ENCODE measurements around the gene NOP9. TPM values are rescaled to one million over a fixed set of nuclear protein-coding genes. Genes with fewer than 3 reads are reported as not detected.

NOP9 gene
- total and polyA plus RNA-seq, 7 donors, result 11.4 to 38.8 (median 36.7) TPM

DNA sequence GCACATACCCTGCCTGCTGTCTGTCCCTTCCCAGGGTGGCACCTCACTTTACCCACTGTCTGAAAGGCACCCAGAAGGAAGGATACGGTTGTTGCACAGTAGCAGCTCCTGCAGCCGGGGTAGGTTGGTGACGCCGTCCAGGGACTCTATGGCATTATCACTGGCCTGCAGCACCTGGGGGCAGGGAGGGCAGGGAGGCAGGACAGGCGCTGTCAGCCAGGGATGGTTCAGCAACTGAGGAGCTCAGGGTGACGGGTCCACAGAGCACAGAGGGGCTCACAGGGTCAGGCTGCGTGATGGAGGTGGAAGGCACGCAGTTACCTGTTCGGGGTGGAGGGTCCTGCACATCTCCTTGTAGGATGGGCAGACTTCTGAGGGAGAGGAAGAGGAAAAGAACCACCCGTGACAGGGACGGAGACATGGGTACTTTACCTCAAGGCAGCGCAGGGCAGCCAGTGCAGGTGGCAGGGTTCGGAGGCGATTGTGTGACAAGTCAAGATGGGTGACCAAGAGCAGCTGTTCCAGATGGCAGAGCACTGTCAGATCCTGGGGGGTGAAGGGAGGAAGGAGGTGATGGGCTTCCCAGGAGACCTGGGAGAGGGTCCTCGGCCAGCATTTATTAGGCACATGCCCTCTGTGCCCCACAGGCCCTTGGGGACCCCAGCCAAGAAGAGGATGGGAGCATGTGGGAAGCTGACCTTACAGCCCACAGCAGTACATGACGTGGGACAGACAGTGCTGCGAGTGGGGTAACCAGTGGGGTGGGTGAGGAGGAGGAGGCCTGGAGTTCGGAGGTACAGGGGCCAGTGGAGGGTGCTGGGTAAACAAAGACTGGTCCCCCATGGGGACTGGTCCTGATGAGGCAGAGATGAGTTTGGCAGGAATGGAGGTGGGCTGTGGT is 33.1 kb upstream of the NOP9 start:
- H3K4me1 ChIP-seq, result no peaks in the 10 kb centered on the region
- H3K9me3 ChIP-seq, result no peaks in the 10 kb centered on the region
- 84 to 87% (median 85%) methylated on average over 18 of the region's 18 CpGs for WGBS, 3 donors
- H3K27me3 ChIP-seq (ENCODE audit: insufficient read depth in 3 of 3, low read length in 2 of 3), result no peaks in the 10 kb centered on the region
- DNase-seq (no peak), ATAC-seq (no peak)
- intact Hi-C loops (cut with DNase I), result no loop called here
- H3K27ac ChIP-seq, result no peak overlapping the region
- H3K36me3 ChIP-seq (ENCODE audit: insufficient read depth in 1 of 2, low read depth in 1 of 2), result peaks cover 8 to 47% of the 10 kb centered on the region in 2 donors
- TF ChIP-seq, protein P1, sequence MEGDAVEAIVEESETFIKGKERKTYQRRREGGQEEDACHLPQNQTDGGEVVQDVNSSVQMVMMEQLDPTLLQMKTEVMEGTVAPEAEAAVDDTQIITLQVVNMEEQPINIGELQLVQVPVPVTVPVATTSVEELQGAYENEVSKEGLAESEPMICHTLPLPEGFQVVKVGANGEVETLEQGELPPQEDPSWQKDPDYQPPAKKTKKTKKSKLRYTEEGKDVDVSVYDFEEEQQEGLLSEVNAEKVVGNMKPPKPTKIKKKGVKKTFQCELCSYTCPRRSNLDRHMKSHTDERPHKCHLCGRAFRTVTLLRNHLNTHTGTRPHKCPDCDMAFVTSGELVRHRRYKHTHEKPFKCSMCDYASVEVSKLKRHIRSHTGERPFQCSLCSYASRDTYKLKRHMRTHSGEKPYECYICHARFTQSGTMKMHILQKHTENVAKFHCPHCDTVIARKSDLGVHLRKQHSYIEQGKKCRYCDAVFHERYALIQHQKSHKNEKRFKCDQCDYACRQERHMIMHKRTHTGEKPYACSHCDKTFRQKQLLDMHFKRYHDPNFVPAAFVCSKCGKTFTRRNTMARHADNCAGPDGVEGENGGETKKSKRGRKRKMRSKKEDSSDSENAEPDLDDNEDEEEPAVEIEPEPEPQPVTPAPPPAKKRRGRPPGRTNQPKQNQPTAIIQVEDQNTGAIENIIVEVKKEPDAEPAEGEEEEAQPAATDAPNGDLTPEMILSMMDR (IDR thresholded peaks at IDR 0.05), result no peak
- H3K4me3 ChIP-seq, result no peak overlapping the region

- no peak overlapping the region for H3K27ac ChIP-seq
- intact Hi-C loops (cut with DNase I), result no loop called here
- no peaks in the 10 kb centered on the region for H3K9me3 ChIP-seq
- no peak for DNase-seq
- H3K36me3 ChIP-seq (ENCODE audit: insufficient read depth in 1 of 2, low read depth in 1 of 2), result peaks cover 8 to 47% of the 10 kb centered on the region in 2 donors
- WGBS, 3 donors, result 90 to 92% (median 91%) methylated on average over 9 of the region's 9 CpGs
- no peaks in the 10 kb centered on the region for H3K4me1 ChIP-seq
- no peak overlapping the region for H3K4me3 ChIP-seq
- no peak for ATAC-seq
- H3K27me3 ChIP-seq (ENCODE audit: insufficient read depth in 3 of 3, low read length in 2 of 3), result no peaks in the 10 kb centered on the region
- TF ChIP-seq, protein P1 (IDR thresholded peaks at IDR 0.05), result no peak
Measured at GRCh38 chr14:24267516-24267915, 32.1 kb upstream of the NOP9 start.

GRCh38 chr14:24268225-24268624 is 31.4 kb upstream of the NOP9 start:
- no peak overlapping the region for H3K27ac ChIP-seq
- 85 to 93% (median 93%) methylated on average over 9 of the region's 9 CpGs for WGBS, 3 donors
- no peaks in the 10 kb centered on the region for H3K9me3 ChIP-seq
- DNase-seq, result no peak
- peaks cover 8 to 47% of the 10 kb centered on the region in 2 donors for H3K36me3 ChIP-seq (ENCODE audit: insufficient read depth in 1 of 2, low read depth in 1 of 2)
- TF ChIP-seq, protein P1 (IDR thresholded peaks at IDR 0.05), result no peak
- H3K4me1 ChIP-seq, result no peaks in the 10 kb centered on the region
- intact Hi-C loops (cut with DNase I), result no loop called here
- ATAC-seq, result no peak
- no peaks in the 10 kb centered on the region for H3K27me3 ChIP-seq (ENCODE audit: insufficient read depth in 3 of 3, low read length in 2 of 3)
- no peak overlapping the region for H3K4me3 ChIP-seq

DNA sequence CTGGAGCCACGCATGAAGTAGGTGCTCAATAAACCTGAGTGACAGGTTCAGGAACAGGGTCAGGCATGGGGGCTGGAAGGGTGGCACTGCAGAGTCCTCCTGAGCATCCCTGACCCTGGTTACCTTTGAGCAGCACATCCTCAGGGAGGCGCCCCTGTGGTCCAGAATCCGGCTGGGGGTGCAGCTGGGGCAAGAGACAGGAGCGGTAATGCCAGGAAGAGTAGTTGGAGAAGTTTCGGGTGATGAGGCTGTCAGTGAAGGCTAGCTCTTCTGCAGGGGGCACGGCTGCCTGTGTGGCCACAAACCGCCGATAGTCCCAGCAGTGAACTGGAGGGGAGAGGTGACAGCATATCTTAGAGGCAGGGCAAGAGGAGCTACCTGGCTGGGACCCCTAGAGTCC is 30.3 kb upstream of the NOP9 start:
- H3K27ac ChIP-seq, result no peak overlapping the region
- DNase-seq (no peak), ATAC-seq (no peak)
- H3K27me3 ChIP-seq (ENCODE audit: insufficient read depth in 3 of 3, low read length in 2 of 3), result no peaks in the 10 kb centered on the region
- intact Hi-C loops (cut with DNase I), result no loop called here
- no peaks in the 10 kb centered on the region for H3K9me3 ChIP-seq
- H3K4me3 ChIP-seq, result no peak overlapping the region
- no peaks in the 10 kb centered on the region for H3K4me1 ChIP-seq
- TF ChIP-seq, protein P1 (IDR thresholded peaks at IDR 0.05), result no peak
- WGBS, 3 donors, result 89 to 94% (median 91%) methylated on average over 8 of the region's 8 CpGs
- peaks cover 8 to 47% of the 10 kb centered on the region in 2 donors for H3K36me3 ChIP-seq (ENCODE audit: insufficient read depth in 1 of 2, low read depth in 1 of 2)

All from psoas muscle (tissue), 8 donors.